Measurements from ENCODE around the gene CENPF. TPM values are rescaled to one million over a fixed set of nuclear protein-coding genes. Genes with fewer than 3 reads are reported as not detected.

Gene CENPF
- total RNA-seq, 4 donors from 2014 or later, result 0.25 to 1.9 (median 0.92) TPM

DNA sequence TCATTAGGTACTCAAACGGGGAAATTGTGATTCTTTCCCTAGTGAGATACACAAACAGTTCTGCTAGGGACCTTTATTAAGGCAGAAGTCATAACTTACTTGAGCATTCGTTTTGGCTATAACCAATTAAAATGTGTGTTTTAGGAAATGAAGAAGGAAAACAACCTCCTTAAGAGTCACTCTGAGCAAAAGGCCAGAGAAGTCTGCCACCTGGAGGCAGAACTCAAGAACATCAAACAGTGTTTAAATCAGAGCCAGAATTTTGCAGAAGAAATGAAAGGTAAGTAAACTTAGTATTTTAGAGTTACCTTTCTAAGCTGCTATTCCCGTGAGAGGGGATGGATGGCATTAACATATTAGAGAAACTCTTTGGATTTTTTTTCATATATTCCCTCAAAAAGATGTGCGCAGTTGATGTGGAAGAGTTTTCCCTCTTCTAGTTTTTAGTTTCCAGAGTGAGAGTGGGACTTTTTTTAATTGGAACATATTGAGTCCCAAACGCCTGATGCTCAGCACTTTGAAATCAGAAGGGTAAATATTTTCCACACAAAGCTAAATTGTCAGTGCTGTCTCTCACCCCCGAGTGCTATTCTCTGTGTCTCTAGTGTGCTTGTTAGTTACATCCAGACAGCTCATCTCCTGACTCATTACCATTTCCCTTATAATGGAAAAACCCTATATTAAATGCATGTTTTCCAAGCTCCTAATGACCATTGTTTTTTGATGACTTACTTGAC is 34.9 kb downstream of the CENPF start:
- intact Hi-C loops (cut with DNase I; ENCODE audit: low total_unique reads), result no loop called here
- H3K4me3 ChIP-seq, result no peak overlapping the region
- H3K36me3 ChIP-seq, result no peaks in the 10 kb centered on the region
- TF ChIP-seq CTCF (IDR thresholded peaks at IDR 0.05 in 4 of 5, conservative IDR thresholded peaks at IDR 0.05 in 1 of 5) (peak; percentile 10 to 61 (median 30)), POLR2A (IDR thresholded peaks at IDR 0.05) (no peak)
- no peaks in the 10 kb centered on the region for H3K9me3 ChIP-seq
- in situ Hi-C loops (cut with MboI; ENCODE audit: low sequenced_read_pairs in 4 of 4), result loop anchor here in 2 of 4 donors (10.0 kb wide), 1 partner anchor 887 kb away; no protein-coding TSS in a partner anchor
- no peaks in the 10 kb centered on the region for H3K27me3 ChIP-seq
- H3K4me1 ChIP-seq, result no peaks in the 10 kb centered on the region
- DNase-seq, result no peak
- ATAC-seq, result peak in 1 of 2 donors; percentile 47
- H3K27ac ChIP-seq, result no peak overlapping the region

DNA sequence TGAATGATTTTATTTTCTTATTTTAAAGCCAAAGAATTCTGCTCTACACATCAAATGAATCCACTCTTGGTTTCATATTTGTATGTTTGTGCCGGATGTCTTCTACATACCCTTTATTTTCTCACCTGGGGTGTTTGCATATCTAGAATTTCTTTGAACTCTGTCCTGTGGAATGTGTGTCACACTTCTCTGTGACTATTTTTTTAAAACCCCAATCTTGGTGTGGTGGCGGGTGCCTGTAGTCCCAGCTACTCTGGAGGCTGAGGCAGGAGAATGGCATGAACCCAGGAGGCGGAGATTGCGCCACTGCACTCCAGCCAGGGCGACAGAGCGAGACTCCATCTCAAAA is 35.4 kb downstream of the CENPF start:
- Histone ChIP-seq H3K4me3 (no peak overlapping the region), H3K27me3 (no peaks in the 10 kb centered on the region), H3K27ac (no peak overlapping the region), H3K4me1 (no peaks in the 10 kb centered on the region), H3K9me3 (no peaks in the 10 kb centered on the region), H3K36me3 (no peaks in the 10 kb centered on the region)
- in situ Hi-C loops (cut with MboI; ENCODE audit: low sequenced_read_pairs in 4 of 4), result loop anchor here in 2 of 4 donors (10.0 kb wide), 1 partner anchor 886 kb away; no protein-coding TSS in a partner anchor
- DNase-seq (no peak), ATAC-seq (no peak)
- no peak for TF ChIP-seq CTCF (IDR thresholded peaks at IDR 0.05 in 4 of 5, conservative IDR thresholded peaks at IDR 0.05 in 1 of 5)
- TF ChIP-seq POLR2A (IDR thresholded peaks at IDR 0.05), result no peak
- intact Hi-C loops (cut with DNase I; ENCODE audit: low total_unique reads), result no loop called here

DNA sequence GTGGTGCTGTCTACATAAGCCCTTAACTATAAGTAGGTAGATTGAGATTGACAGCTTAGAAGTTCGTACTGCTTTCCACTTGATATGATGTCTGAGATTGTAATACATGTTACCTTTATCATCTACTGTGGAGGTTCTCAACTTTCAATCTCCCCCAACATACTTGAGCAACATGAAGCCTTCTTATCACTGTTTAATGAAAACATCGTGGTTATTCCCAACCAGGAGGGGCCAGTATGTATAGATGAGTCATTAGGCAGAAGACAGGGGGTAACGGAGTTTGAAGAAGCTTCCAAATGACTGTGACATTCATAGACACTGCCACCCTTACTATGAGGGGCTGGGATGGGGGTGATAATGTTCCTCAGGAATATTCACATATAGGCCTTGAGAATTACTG is 36.0 kb downstream of the CENPF start:
- Histone ChIP-seq H3K9me3 (no peaks in the 10 kb centered on the region), H3K36me3 (no peaks in the 10 kb centered on the region), H3K27me3 (no peaks in the 10 kb centered on the region), H3K4me3 (no peak overlapping the region), H3K4me1 (no peaks in the 10 kb centered on the region), H3K27ac (no peak overlapping the region)
- DNase-seq, result no peak
- no peak for ATAC-seq
- TF ChIP-seq CTCF (IDR thresholded peaks at IDR 0.05 in 4 of 5, conservative IDR thresholded peaks at IDR 0.05 in 1 of 5) (no peak), POLR2A (IDR thresholded peaks at IDR 0.05) (no peak)
- intact Hi-C loops (cut with DNase I; ENCODE audit: low total_unique reads) (no loop called here), in situ Hi-C loops (cut with MboI; ENCODE audit: low sequenced_read_pairs in 4 of 4) (loop anchor here in 2 of 4 donors (10.0 kb wide), 1 partner anchor 886 kb away; no protein-coding TSS in a partner anchor)

- no peaks in the 10 kb centered on the region for H3K36me3 ChIP-seq
- H3K9me3 ChIP-seq, result no peaks in the 10 kb centered on the region
- no peak for ATAC-seq
- intact Hi-C loops (cut with DNase I; ENCODE audit: low total_unique reads), result no loop called here
- TF ChIP-seq CTCF (IDR thresholded peaks at IDR 0.05 in 4 of 5, conservative IDR thresholded peaks at IDR 0.05 in 1 of 5) (no peak), POLR2A (IDR thresholded peaks at IDR 0.05) (no peak)
- no peaks in the 10 kb centered on the region for H3K27me3 ChIP-seq
- no peak overlapping the region for H3K27ac ChIP-seq
- H3K4me3 ChIP-seq, result no peak overlapping the region
- in situ Hi-C loops (cut with MboI; ENCODE audit: low sequenced_read_pairs in 4 of 4), result no loop called here
- no peaks in the 10 kb centered on the region for H3K4me1 ChIP-seq
- DNase-seq, result no peak
Observed at GRCh38 chr1:214640431-214641213, 37.6 kb downstream of the CENPF start.
